Natural killer cell treated with Interleukin-12 subunit alpha and Interleukin-12 subunit beta and Interleukin-15 and Interleukin-18, amount 100 ng/mL, for 72 hours (primary cell): Measurements from ENCODE around the gene CTDSPL. TPM values are rescaled to one million over a fixed set of nuclear protein-coding genes. Genes with fewer than 3 reads are reported as not detected.

Source experiments
- ATAC-seq, 2 donors: fragments of 150-1000 bp; cut with Tn5 transposase in 1 of 2; sonication (Bioruptor Pico), chemical (Tn5 transposase) in 1 of 2; 2 replicates each; pipeline ENCODE4 v1.10.0; 2021
- DNase-seq: peaks from one replicate; pipeline ENCODE4 v3.0.0; 2022; ENCODE audit warnings: low spot score
- H3K27ac Mint-ChIP-seq, 2 donors: 1 replicate in 1 of 2; 2 replicates in 1 of 2; pipeline ENCODE4 v1.8.0; 2022; ENCODE audit warnings: mixed read lengths in 2 of 2, mild to moderate bottlenecking in 1 of 2, moderate library complexity in 1 of 2
- H3K27me3 Mint-ChIP-seq, 2 donors: 1 replicate in 1 of 2; 2 replicates in 1 of 2; pipeline ENCODE4 v1.8.0; 2022; ENCODE audit warnings: mixed read lengths in 2 of 2
- H3K36me3 Mint-ChIP-seq: one replicate; pipeline ENCODE4 v1.8.0; 2022; ENCODE audit warnings: mixed read lengths
- H3K4me1 Mint-ChIP-seq, 2 donors: 1 replicate in 1 of 2; 2 replicates in 1 of 2; pipeline ENCODE4 v1.8.0; 2022; ENCODE audit warnings: low read depth in 2 of 2, mixed read lengths in 2 of 2, mild to moderate bottlenecking in 1 of 2
- H3K4me3 Mint-ChIP-seq: one replicate; pipeline ENCODE4 v1.8.0; 2022; ENCODE audit warnings: mixed read lengths
- H3K9me3 Mint-ChIP-seq: 2 replicates; pipeline ENCODE4 v1.8.0; 2022; ENCODE audit warnings: mixed read lengths
- total RNA-seq, 2 donors: library from RNA; stranded (reverse); gene quantifications; one replicate each; pipeline ENCODE4 v1.2.3, GENCODE V29; 2022

CTDSPL gene
- total RNA-seq, 2 donors from 2014 or later, result 0.69 to 1.3 TPM

DNA sequence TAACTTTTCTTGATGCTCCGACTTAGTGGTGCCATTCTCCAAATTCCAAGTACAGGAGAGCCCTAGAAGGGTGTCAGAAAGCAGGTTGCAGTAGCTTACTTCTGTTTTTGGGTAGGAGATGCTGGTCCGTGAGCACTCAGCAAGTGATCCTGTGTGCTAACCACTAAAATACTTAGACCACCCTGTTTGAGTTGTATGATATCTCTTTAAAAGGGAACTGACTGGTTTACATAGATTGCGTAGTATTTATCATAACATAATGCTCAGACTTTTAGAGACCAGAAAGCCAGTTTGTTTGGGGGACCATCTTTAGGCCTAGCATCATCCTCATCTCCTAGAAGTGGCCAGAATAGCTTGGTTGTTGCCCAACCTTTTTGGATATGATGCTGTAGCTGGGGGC, 26.7 kb downstream of the CTDSPL start:
- no peak for ATAC-seq
- H3K27me3 Mint-ChIP-seq, result peaks cover 18% of the 10 kb centered on the region in 2 donors
- H3K9me3 Mint-ChIP-seq, result no peaks in the 10 kb centered on the region

DNA sequence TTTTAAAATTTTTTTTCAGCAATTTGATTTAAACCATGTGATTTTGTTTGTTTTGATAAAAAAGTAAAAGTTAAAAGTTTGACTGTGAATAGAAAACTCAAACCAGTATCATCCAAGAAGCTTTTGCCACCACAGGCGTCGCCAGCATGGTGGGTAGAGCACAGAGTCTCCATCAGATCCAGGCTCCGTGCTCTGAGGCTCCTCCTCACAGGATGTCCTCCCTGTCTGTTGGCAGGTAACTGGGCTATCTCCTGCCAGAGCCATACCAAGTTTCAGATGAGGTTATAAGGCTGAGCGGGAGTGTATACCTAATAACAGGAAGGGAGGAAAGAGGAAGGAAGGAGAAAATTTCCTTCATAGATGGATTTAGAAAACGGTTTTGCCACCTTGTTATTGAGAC, 28.8 kb downstream of the CTDSPL start:
- Mint-ChIP-seq H3K9me3 (no peaks in the 10 kb centered on the region), H3K27ac (no peak overlapping the region), H3K4me1 (no peaks in the 10 kb centered on the region), H3K36me3 (no peaks in the 10 kb centered on the region), H3K4me3 (no peak overlapping the region), H3K27me3 (peaks cover 7 to 19% of the 10 kb centered on the region in 2 donors)
- no peak for ATAC-seq
- DNase-seq, result no peak

More for the DNA sequence above, 26.7 kb downstream of the CTDSPL start:
- Mint-ChIP-seq H3K4me1 (no peaks in the 10 kb centered on the region), H3K4me3 (no peak overlapping the region), H3K36me3 (no peaks in the 10 kb centered on the region), H3K27ac (no peak overlapping the region)
- DNase-seq, result no peak

DNA sequence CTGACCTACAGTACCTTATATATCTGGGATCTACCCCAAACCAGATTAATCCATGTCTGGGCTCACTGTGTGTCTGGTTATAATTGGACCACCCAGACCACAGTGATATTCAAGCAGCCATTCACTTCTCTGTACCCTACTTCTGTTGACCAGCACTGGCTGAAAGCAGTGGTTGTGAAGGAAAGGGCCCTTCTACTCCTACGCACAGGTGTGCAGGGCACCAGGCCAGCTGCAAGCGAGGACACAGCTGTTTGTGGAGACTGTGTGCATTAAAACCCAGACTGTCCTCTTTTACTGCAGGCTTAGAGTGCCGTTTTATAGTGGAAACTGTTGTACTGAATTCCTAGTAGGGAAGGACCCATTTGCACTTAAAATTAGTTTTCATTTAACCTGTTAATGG, 29.5 kb downstream of the CTDSPL start:
- Mint-ChIP-seq H3K27me3 (peaks cover 7 to 25% of the 10 kb centered on the region in 2 donors), H3K27ac (no peak overlapping the region), H3K9me3 (no peaks in the 10 kb centered on the region), H3K4me1 (no peaks in the 10 kb centered on the region), H3K4me3 (no peak overlapping the region), H3K36me3 (no peaks in the 10 kb centered on the region)
- ATAC-seq, result peak in 1 of 2 donors; percentile 17
- DNase-seq, result no peak

DNA sequence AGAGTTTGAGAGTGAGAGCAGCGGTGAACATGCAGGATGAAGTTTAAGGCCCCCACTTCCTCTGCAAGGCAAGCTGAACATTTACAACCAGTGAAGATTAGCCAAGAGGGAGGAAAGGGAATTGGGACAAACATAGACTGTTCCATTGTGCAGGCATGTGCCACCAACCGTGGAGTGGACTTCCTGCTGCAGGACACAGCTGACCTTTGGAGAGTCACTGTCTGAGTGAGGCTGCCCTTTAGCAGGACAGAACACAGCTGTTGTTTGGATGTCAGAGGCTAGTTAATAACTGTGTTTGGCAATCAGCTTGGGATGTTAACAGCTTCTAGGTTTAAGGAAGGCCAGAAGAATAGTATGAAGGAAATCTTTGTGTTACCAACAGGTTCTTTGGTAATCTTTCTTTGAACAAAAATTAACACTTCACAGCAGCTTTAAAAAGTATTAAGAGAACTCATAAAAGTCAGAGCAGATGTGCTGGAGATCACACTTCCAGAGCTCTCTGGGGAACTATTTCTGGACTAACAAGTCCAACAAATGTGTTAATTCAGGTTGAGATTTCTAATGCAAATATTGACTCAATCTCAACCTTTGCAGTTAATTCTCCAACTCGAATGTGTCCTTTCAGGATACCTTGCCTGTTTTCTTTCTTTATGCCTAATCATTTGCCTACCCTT, 31.4 kb downstream of the CTDSPL start:
- H3K36me3 Mint-ChIP-seq, result no peaks in the 10 kb centered on the region
- H3K27ac Mint-ChIP-seq, result no peak overlapping the region
- no peak for ATAC-seq
- no peak overlapping the region for H3K4me3 Mint-ChIP-seq
- H3K27me3 Mint-ChIP-seq, result peaks cover 4 to 27% of the 10 kb centered on the region in 2 donors
- DNase-seq, result no peak
- H3K9me3 Mint-ChIP-seq, result no peaks in the 10 kb centered on the region
- no peaks in the 10 kb centered on the region for H3K4me1 Mint-ChIP-seq

DNA sequence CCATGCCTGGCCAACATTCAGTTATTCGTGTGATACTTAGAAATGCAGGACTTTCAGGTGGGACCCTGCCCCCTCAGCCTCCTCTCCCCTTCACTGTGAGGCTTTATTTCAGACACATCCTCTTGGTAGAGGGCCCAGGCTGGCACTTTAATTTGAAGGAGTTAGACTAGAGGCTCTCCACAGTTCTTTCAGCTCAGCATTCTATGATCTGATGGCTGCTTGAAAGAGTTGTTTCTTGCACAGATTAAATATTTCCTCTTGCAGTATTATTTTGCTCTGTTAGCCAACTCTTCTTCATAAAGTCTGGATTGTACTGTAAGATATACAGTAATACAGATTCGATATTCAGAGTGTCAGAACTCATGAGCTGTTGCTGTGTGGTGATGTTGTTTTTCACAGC, 35.1 kb downstream of the CTDSPL start:
- H3K27me3 Mint-ChIP-seq, result peaks cover 7 to 20% of the 10 kb centered on the region in 2 donors
- H3K9me3 Mint-ChIP-seq, result no peaks in the 10 kb centered on the region
- DNase-seq (no peak), ATAC-seq (no peak)
- no peaks in the 10 kb centered on the region for H3K36me3 Mint-ChIP-seq
- H3K4me1 Mint-ChIP-seq, result peaks cover 9 to 17% of the 10 kb centered on the region in 2 donors
- H3K4me3 Mint-ChIP-seq, result no peak overlapping the region
- H3K27ac Mint-ChIP-seq, result no peak overlapping the region

DNA sequence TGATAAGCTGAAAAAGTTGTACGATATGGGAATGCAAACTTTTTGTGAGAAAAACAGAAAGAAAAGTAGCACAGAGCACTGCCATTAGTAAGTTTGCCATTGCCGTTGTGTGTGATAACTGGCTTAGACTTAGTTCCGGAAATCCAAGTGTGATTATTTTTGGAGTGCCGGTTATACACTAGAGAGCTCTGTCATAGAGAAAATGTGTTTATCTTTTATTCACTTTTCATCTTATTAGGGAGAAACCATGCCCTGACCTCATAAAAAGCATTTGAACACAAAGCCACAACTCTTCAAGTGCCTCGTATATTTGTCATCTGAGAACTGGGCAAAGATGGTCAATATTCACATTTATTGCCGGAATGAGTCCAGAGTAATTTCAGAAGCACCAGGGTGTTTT, 36.1 kb downstream of the CTDSPL start:
- H3K36me3 Mint-ChIP-seq, result no peaks in the 10 kb centered on the region
- peaks cover 15 to 27% of the 10 kb centered on the region in 2 donors for H3K4me1 Mint-ChIP-seq
- no peak overlapping the region for H3K27ac Mint-ChIP-seq
- H3K4me3 Mint-ChIP-seq, result no peak overlapping the region
- no peaks in the 10 kb centered on the region for H3K9me3 Mint-ChIP-seq
- no peak for ATAC-seq
- no peak for DNase-seq
- H3K27me3 Mint-ChIP-seq, result peaks cover 7 to 22% of the 10 kb centered on the region in 2 donors

DNA sequence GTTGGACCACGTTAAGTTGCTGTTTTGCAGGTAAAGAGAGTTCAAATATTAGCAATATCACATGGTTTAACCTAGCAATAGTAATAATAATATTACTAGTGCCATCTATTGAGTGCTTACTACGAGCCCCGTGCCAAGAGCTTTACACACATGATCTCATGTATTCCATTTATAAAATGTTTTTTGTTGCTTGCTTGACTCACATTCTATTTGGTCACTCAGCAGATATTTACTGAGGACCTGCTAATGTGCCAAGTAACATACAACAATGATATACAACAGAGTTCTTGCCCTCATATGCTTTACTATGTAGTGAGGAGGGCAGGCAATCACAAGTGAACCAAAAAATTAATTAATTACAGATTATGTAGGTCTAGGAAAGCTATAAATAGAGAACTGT, 36.7 kb downstream of the CTDSPL start:
- Mint-ChIP-seq H3K4me3 (no peak overlapping the region), H3K9me3 (no peaks in the 10 kb centered on the region), H3K27me3 (peaks cover 10 to 26% of the 10 kb centered on the region in 2 donors), H3K4me1 (peaks cover 18 to 32% of the 10 kb centered on the region in 2 donors), H3K36me3 (no peaks in the 10 kb centered on the region), H3K27ac (no peak overlapping the region)
- ATAC-seq, result no peak
- DNase-seq, result no peak

DNA sequence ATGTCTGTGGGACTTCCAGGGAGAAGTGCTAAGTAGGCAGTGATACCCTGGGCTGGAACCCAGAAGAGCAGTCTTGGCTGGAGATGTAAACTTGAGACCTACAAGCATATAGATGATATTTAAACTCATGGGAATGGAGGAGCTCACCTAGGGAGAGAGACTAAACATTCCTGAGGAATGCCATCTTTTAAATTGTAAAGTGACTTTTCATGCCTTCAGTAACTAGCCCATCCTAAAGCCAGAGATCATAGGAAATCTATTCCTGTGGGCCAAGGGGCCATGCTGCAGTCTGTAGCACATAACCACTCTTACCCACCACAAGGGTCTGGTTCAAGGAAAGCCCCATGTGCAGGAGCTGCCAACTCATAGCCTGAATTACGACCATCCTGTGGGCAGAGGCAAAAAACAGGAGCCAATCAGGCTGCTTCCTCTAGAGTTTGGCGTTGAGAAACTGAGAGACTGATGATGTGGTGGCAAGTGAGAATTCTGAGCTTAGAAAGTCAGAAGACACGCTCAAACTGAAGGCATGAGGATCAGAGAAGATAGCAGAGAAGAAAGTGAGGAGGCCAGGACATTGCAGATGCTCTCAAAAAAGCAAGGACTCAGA, 37.5 kb downstream of the CTDSPL start:
- Mint-ChIP-seq H3K36me3 (no peaks in the 10 kb centered on the region), H3K27ac (peak overlapping the region in 1 of 2 donors; percentile 60), H3K27me3 (peaks cover 10 to 26% of the 10 kb centered on the region in 2 donors), H3K9me3 (no peaks in the 10 kb centered on the region), H3K4me1 (peaks cover 18 to 32% of the 10 kb centered on the region in 2 donors), H3K4me3 (peak overlapping the region; percentile 68)
- DNase-seq (no peak), ATAC-seq (peak; percentile 73 to 83)

DNA sequence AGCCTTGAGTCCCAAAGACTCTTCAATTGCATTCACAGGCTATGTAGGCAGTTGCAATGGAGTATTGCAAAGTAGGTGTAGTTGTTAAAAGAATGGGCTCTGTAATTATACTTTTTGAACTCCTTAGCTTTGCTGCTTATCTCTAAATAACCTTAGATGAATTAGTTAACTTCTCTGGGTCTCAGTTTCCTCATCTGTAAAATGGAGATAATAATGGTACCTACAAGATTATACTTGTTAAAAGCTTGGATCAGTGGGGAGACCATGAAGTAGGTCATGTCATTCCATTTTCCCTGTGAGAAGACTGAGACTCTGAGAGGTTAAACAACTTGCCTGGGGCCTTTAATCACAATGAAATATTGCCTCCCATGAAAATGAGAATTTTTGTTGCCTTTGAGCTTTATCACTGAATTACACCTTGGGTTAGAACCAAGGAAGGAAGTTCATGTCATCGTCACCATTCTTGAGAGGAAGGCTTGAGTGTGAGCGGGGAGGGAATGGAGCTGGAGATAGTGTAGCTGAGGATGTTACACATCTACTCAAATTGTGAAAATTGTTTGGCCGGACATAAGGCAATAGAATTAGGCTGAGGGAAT, 38.1 kb downstream of the CTDSPL start:
- H3K27ac Mint-ChIP-seq, result peak overlapping the region in 1 of 2 donors; percentile 60
- H3K4me1 Mint-ChIP-seq, result peaks cover 18 to 36% of the 10 kb centered on the region in 2 donors
- no peaks in the 10 kb centered on the region for H3K9me3 Mint-ChIP-seq
- ATAC-seq (no peak), DNase-seq (no peak)
- H3K4me3 Mint-ChIP-seq, result peak overlapping the region; percentile 68
- peaks cover 11 to 19% of the 10 kb centered on the region in 2 donors for H3K27me3 Mint-ChIP-seq
- H3K36me3 Mint-ChIP-seq, result no peaks in the 10 kb centered on the region

DNA sequence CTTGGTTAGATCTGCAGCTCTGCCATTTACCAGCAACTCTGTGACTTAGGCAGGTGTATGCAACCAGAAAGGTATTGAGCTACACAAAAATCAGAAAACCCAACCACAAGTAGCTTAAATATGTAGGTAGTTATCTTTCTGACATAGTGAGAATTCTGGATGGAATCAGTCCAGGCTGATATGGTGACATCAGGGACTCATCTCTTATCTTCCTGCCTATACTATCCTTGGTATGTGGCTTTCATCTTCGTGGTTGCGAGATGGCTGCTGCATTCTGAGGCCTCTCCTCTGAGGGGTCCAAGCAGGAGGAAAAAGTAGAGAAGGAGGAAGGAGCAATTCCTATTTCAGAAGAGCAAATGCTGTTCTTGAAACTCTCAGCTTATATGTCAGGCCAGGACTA, 40.0 kb downstream of the CTDSPL start:
- ATAC-seq (no peak), DNase-seq (no peak)
- H3K27me3 Mint-ChIP-seq, result peaks cover 6 to 12% of the 10 kb centered on the region in 2 donors
- H3K27ac Mint-ChIP-seq, result no peak overlapping the region
- H3K36me3 Mint-ChIP-seq, result no peaks in the 10 kb centered on the region
- no peaks in the 10 kb centered on the region for H3K9me3 Mint-ChIP-seq
- H3K4me1 Mint-ChIP-seq, result peaks cover 23 to 46% of the 10 kb centered on the region in 2 donors
- no peak overlapping the region for H3K4me3 Mint-ChIP-seq

DNA sequence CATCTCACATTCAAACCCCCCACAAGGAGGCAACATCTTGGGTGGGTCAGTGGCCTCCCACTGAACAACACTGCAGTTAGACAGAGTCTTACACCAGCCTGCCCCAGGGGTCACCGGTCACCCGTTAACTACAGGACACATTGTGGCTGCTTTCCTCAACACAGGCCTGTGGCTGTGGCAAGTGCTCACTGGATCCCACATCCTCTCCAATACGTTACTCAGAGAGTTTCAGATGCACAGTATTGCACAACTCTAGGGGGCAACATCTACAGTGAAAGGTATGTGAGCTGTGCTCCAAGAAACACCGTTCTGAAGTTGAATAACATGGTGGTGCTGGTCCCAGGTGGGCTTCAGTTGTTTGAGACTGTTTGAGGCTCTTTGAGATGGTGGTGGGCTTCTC, 41.0 kb downstream of the CTDSPL start:
- peak; percentile 69 for DNase-seq
- Mint-ChIP-seq H3K36me3 (no peaks in the 10 kb centered on the region), H3K27me3 (peaks cover 6 to 15% of the 10 kb centered on the region in 2 donors), H3K4me3 (peak overlapping the region; percentile 75), H3K4me1 (peaks cover 33 to 56% of the 10 kb centered on the region in 2 donors), H3K27ac (peak overlapping the region; percentile 59 to 61), H3K9me3 (no peaks in the 10 kb centered on the region)
- ATAC-seq, result peak; percentile 80 to 84

DNA sequence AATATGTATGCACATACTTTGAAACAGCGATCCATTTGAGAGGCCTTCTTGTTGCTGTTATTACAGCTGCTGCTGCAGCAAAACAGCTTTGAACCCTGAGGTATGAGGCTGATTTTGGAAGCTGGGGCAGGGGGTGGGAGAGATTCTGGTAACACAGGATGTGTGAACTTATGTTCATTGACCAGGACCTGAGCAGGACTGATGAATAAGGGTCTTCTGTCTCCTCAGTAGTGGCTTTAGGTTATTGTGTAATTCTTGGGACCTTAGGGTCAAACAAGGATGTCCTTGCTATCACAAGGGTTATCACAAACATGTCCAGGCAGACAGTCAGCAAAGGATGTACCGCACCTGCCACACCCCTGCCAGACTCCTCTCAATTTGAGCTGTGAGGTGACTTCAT, 41.6 kb downstream of the CTDSPL start:
- Mint-ChIP-seq H3K27me3 (peaks cover 6 to 15% of the 10 kb centered on the region in 2 donors), H3K9me3 (no peaks in the 10 kb centered on the region), H3K4me1 (peaks cover 37 to 62% of the 10 kb centered on the region in 2 donors), H3K27ac (peak overlapping the region in 1 of 2 donors; percentile 61), H3K36me3 (no peaks in the 10 kb centered on the region), H3K4me3 (peak overlapping the region; percentile 75)
- no peak for DNase-seq
- ATAC-seq, result no peak

DNA sequence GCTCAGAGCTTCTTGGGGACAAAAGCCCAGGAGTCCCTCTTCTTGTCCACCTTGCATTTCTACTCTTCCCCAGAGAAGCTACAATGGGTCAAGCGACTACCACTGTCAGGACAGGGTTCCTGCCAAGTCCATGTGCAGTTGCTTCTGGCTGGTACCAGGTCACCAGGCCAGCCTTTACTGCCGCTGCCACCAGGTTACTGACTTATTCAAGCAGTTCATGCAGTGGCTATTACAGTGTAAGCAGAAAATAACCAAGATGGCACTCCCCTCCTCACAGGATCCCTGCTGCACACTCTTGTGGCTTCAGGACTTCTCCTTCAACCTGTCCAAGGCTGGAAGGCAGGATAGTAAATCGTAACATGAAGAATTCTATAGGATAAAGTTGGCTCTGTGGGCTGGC, 42.1 kb downstream of the CTDSPL start:
- Mint-ChIP-seq H3K9me3 (no peaks in the 10 kb centered on the region), H3K4me1 (peaks cover 37 to 65% of the 10 kb centered on the region in 2 donors), H3K36me3 (no peaks in the 10 kb centered on the region), H3K4me3 (no peak overlapping the region), H3K27ac (no peak overlapping the region), H3K27me3 (peaks cover 6 to 15% of the 10 kb centered on the region in 2 donors)
- ATAC-seq (no peak), DNase-seq (no peak)

DNA sequence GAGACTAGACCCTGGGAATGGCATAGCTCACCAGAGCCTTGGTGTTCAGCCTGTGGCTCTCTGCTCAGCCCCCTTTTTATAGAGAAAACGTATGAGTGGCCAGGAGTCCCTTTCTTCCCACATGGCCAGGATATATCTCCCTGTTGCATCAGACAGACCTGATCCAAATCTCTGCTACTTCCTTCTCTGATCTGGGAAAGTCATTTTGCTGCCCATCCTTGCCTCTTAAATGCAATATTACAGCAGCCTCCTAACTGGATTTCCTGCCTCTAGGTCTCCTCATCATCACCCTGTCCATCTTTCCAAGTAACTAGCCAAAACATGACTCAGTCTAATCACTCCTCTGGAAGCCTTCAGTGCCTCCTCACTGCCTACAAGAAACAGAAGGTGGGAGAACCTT, 42.9 kb downstream of the CTDSPL start:
- Mint-ChIP-seq H3K36me3 (no peaks in the 10 kb centered on the region), H3K9me3 (no peaks in the 10 kb centered on the region), H3K4me3 (no peak overlapping the region), H3K4me1 (peaks cover 32 to 57% of the 10 kb centered on the region in 2 donors), H3K27me3 (peaks cover 6 to 15% of the 10 kb centered on the region in 2 donors), H3K27ac (no peak overlapping the region)
- ATAC-seq (no peak), DNase-seq (no peak)
